Activated CD8-positive, alpha-beta T cell treated with anti-CD3 and anti-CD28 coated beads for 36 hours (primary cell): Measurements from ENCODE around the gene LRRC61. TPM values are rescaled to one million over a fixed set of nuclear protein-coding genes. Genes with fewer than 3 reads are reported as not detected.

Source experiments
- ATAC-seq: fragments of 200-7000 bp; cut with Tn5 transposase; one replicate; pipeline ENCODE4 v1.10.0; 2021; ENCODE audit warnings: mild to moderate bottlenecking, moderate library complexity
- CTCF ChIA-PET: fragments of 350-600 bp; sonication (Branson Sonifier 250); formaldehyde crosslinking; loops from one replicate; lab custom pipeline; 2021; ENCODE audit warnings: antibody characterized with exemption; lab: Charles Lee
- POLR2A ChIA-PET: fragments of 350-600 bp; sonication (Branson Sonifier 250); formaldehyde crosslinking; loops from one replicate; lab custom pipeline; 2021; ENCODE audit warnings: antibody characterized with exemption; lab: Charles Lee
- DNase-seq: peaks from one replicate; pipeline ENCODE4 v3.0.0-alpha.2; 2020
- H3K27ac Mint-ChIP-seq: one replicate; pipeline ENCODE4 v1.8.0; 2021; ENCODE audit warnings: mild to moderate bottlenecking, mixed read lengths
- H3K27me3 Mint-ChIP-seq: one replicate; pipeline ENCODE4 v1.8.0; 2021; ENCODE audit warnings: mixed read lengths
- H3K36me3 Mint-ChIP-seq: one replicate; pipeline ENCODE4 v1.8.0; 2021; ENCODE audit warnings: low read depth, mixed read lengths
- H3K4me1 Mint-ChIP-seq: one replicate; pipeline ENCODE4 v1.8.0; 2021; ENCODE audit warnings: low read depth, mixed read lengths
- H3K4me3 Mint-ChIP-seq: one replicate; pipeline ENCODE4 v1.8.0; 2021; ENCODE audit warnings: mild to moderate bottlenecking, moderate library complexity, mixed read lengths
- H3K9me3 Mint-ChIP-seq: one replicate; pipeline ENCODE4 v1.8.0; 2021; ENCODE audit warnings: mixed read lengths
- CTCF ChIP-seq: fragments of 200-600 bp; IDR thresholded peaks from one replicate; pipeline ENCODE4 v1.8.0; 2022; ENCODE audit warnings: antibody characterized with exemption, mild to moderate bottlenecking
- intact Hi-C: fragments of 100-400 bp; cut with micrococcal nuclease; formaldehyde crosslinking; loops from one replicate; pipeline ENCODE4 v1.10.0; 2022
- total RNA-seq, 2 experiments: library from RNA; stranded (reverse); gene quantifications; one replicate each; pipeline ENCODE4 v1.2.3, GENCODE V29; 2021

The LRRC61 gene
- total RNA-seq, 2 experiments from 2014 or later: 21.8 to 21.9 TPM

GRCh38 chr7:150340024-150340749 lies 17.0 kb downstream of the LRRC61 start:
- Mint-ChIP-seq H3K27ac (no peak overlapping the region), H3K9me3 (no peaks in the 10 kb centered on the region)
- ATAC-seq: peak; percentile 71

GRCh38 chr7:150340875-150341262 lies 17.7 kb downstream of the LRRC61 start:
- peaks cover 3% of the 10 kb centered on the region for H3K36me3 Mint-ChIP-seq
- ATAC-seq: no peak
- no peak overlapping the region for H3K4me3 Mint-ChIP-seq
- ChIA-PET POLR2A (interaction anchor here (1.8 kb wide), 1 partner anchor 17 kb away, joined by 6 read pairs; the partner anchor contains the start of genes ACTR3C and LRRC61), CTCF (no interaction called here)
- H3K4me1 Mint-ChIP-seq: peaks cover 12% of the 10 kb centered on the region
- intact Hi-C loops: no loop called here
- H3K9me3 Mint-ChIP-seq: no peaks in the 10 kb centered on the region
- no peak for DNase-seq
- no peak overlapping the region for H3K27ac Mint-ChIP-seq
- peaks cover 15% of the 10 kb centered on the region for H3K27me3 Mint-ChIP-seq
- TF ChIP-seq CTCF: no peak

More at GRCh38 chr7:150340024-150340749, 17.0 kb downstream of the LRRC61 start:
- TF ChIP-seq CTCF: no peak
- Mint-ChIP-seq H3K4me1 (peaks cover 12% of the 10 kb centered on the region), H3K27me3 (peaks cover 15% of the 10 kb centered on the region), H3K4me3 (no peak overlapping the region), H3K36me3 (peaks cover 3% of the 10 kb centered on the region)
- DNase-seq: peak; percentile 58
- ChIA-PET CTCF (no interaction called here), POLR2A (interaction anchor here (1.8 kb wide), 1 partner anchor 17 kb away, joined by 6 read pairs; the partner anchor contains the start of genes ACTR3C and LRRC61)
- intact Hi-C loops: no loop called here

- ChIA-PET CTCF (no interaction called here), POLR2A (no interaction called here)
- no peaks in the 10 kb centered on the region for H3K9me3 Mint-ChIP-seq
- ATAC-seq: no peak
- intact Hi-C loops: no loop called here
- H3K36me3 Mint-ChIP-seq: peaks cover 3% of the 10 kb centered on the region
- no peak for TF ChIP-seq CTCF
- H3K4me3 Mint-ChIP-seq: no peak within 1 kb of the TSS
- peaks cover 18% of the 10 kb centered on the region for H3K27me3 Mint-ChIP-seq
- no peak within 1 kb of the TSS for H3K27ac Mint-ChIP-seq
- no peak for DNase-seq
- H3K4me1 Mint-ChIP-seq: peaks cover 12% of the 10 kb centered on the region
These were observed 18.3 kb downstream of the LRRC61 start, which contains the start of gene RARRES2 for GRCh38 chr7:150341263-150342120. Gene RARRES2, minus strand, starts transcription at chr7:150341629. Its CDS starts 1,020 bp downstream, at chr7:150340609.

GRCh38 chr7:150342121-150342408 lies 18.9 kb downstream of the LRRC61 start:
- H3K9me3 Mint-ChIP-seq: no peaks in the 10 kb centered on the region

More at GRCh38 chr7:150342121-150342408, 18.9 kb downstream of the LRRC61 start:
- H3K36me3 Mint-ChIP-seq: peaks cover 3% of the 10 kb centered on the region
- no peak for ATAC-seq
- H3K27ac Mint-ChIP-seq: no peak overlapping the region
- peaks cover 12% of the 10 kb centered on the region for H3K4me1 Mint-ChIP-seq
- H3K27me3 Mint-ChIP-seq: peaks cover 18% of the 10 kb centered on the region
- no peak for TF ChIP-seq CTCF
- DNase-seq: no peak
- POLR2A ChIA-PET: no interaction called here
- CTCF ChIA-PET: no interaction called here
- intact Hi-C loops: no loop called here
- H3K4me3 Mint-ChIP-seq: no peak overlapping the region
